HG03097 (cell line): ENCODE results near the gene TEX14.
A peak's percentile ranks its signal among the peaks of the same experiment; 100 is the strongest.

Experiments
- ATAC-seq: cut with Tn5 transposase; IDR thresholded peaks from one replicate; pipeline ENCODE4 v1.9.1; 2021; ENCODE audit not compliant: unreplicated experiment, low FRiP score

TEX14 gene

GRCh38 chr17:58531661-58532554 lies 159.9 kb downstream of the TEX14 start:
- no peak for ATAC-seq

- ATAC-seq: no peak
These were observed 160.7 kb downstream of the TEX14 start for GRCh38 chr17:58531122-58531521.

- no peak for ATAC-seq
These were observed 161.2 kb downstream of the TEX14 start for GRCh38 chr17:58530655-58531054.

GRCh38 chr17:58529275-58529674 lies 162.6 kb downstream of the TEX14 start:
- ATAC-seq: no peak

- no peak for ATAC-seq
These were observed 163.4 kb downstream of the TEX14 start for GRCh38 chr17:58528443-58528842.

- ATAC-seq: no peak
These were observed 163.9 kb downstream of the TEX14 start for GRCh38 chr17:58527949-58528348.

- ATAC-seq: no peak
These were observed 164.5 kb downstream of the TEX14 start for GRCh38 chr17:58527306-58527705.

GRCh38 chr17:58525239-58525638 lies 166.6 kb downstream of the TEX14 start:
- ATAC-seq: no peak

GRCh38 chr17:58521680-58522079 lies 170.2 kb downstream of the TEX14 start:
- no peak for ATAC-seq

- ATAC-seq: no peak
These were observed 170.9 kb downstream of the TEX14 start for GRCh38 chr17:58520843-58521430.

GRCh38 chr17:58517928-58518609 lies 173.8 kb downstream of the TEX14 start:
- peak; percentile 77 for ATAC-seq

- no peak for ATAC-seq
These were observed 174.4 kb downstream of the TEX14 start for GRCh38 chr17:58517378-58517927.

GRCh38 chr17:58516644-58517377 lies 175.0 kb downstream of the TEX14 start:
- no peak for ATAC-seq

GRCh38 chr17:58515286-58515685 lies 176.6 kb downstream of the TEX14 start:
- ATAC-seq: no peak

GRCh38 chr17:58514770-58515157 lies 177.1 kb downstream of the TEX14 start:
- ATAC-seq: no peak

- no peak for ATAC-seq
These were observed 177.7 kb downstream of the TEX14 start, which contains the start of gene MTMR4 for GRCh38 chr17:58513965-58514769. Gene MTMR4 (minus strand): TSS chr17:58514638. CDS start chr17:58514407, 231 bp downstream.

- ATAC-seq: no peak
These were observed 178.4 kb downstream of the TEX14 start for GRCh38 chr17:58513267-58513964.

- no peak for ATAC-seq
These were observed 181.8 kb downstream of the TEX14 start for GRCh38 chr17:58510075-58510474.
